Adrenal gland (tissue), 12 donors: Measurements from ENCODE around the gene KCNT1. TPM values are rescaled to one million over a fixed set of nuclear protein-coding genes. Genes with fewer than 3 reads are reported as not detected.

Source experiments
- DNase-seq, 7 donors: peaks; one replicate each; pipeline ENCODE4 v3.0.0-alpha.2; 2019 to 2020
- H3K27ac ChIP-seq, 5 donors: fragments of 200-600 bp; sonication (generic) in 4 of 5; 1 replicate in 3 of 5; 2 replicates in 2 of 5; pipeline versions ENCODE4 v1.5.1 to v1.8.0; 2016 to 2020; ENCODE audit warnings: mild to moderate bottlenecking in 1 of 5
- H3K27me3 ChIP-seq: fragments of 200-600 bp; 2 replicates; pipeline ENCODE4 v1.8.0; 2021
- H3K36me3 ChIP-seq, 2 donors: fragments of 200-600 bp; replicated peaks in 1 of 2; 1 replicate in 1 of 2; 2 replicates in 1 of 2; pipeline versions ENCODE4 v1.5.1 to v1.8.0; 2018 to 2022
- H3K4me1 ChIP-seq, 2 donors: fragments of 200-600 bp; replicated peaks in 1 of 2; 1 replicate in 1 of 2; 2 replicates in 1 of 2; pipeline versions ENCODE4 v1.5.1 to v1.8.0; 2018 to 2021
- H3K4me3 ChIP-seq, 4 donors: fragments of 200-600 bp; sonication (generic) in 3 of 4; one replicate each; pipeline ENCODE4 v1.5.1; 2016 to 2018
- H3K9me3 ChIP-seq, 3 donors: fragments of 200-600 bp; sonication (generic) in 1 of 3; replicated peaks in 1 of 3; 1 replicate in 2 of 3; 2 replicates in 1 of 3; pipeline versions ENCODE4 v1.5.1 to v1.8.0; 2016 to 2021
- CTCF ChIP-seq, 6 experiments: fragments of 450-650 bp in 4 of 6; fragments of 200-600 bp in 2 of 6; sonication (generic) in 1 of 6; IDR thresholded peaks; 1 replicate in 5 of 6; 2 replicates in 1 of 6; pipeline versions ENCODE4 v1.5.1 to v1.8.0; 2016 to 2021; ENCODE audit warnings: antibody characterized with exemption in 6 of 6, mild to moderate bottlenecking in 2 of 6, moderate library complexity in 1 of 6
- POLR2A ChIP-seq, 2 donors: fragments of 450-650 bp; IDR thresholded peaks; one replicate each; pipeline ENCODE4 v1.6.1; 2017; ENCODE audit warnings: antibody characterized with exemption in 2 of 2, mild to moderate bottlenecking in 2 of 2, moderate library complexity in 1 of 2
- WGBS, 4 donors: extraction: QIAGEN DNeasy Blood & Tissue Kit in 2 of 4; methylation state at CpG; one replicate each; pipeline versions ENCODE4 v1.1.5 to v1.1.7; 2013 to 2017; 5-methylcytosine and 5-hydroxymethylcytosine counted together
- intact Hi-C, 2 donors: fragments of 100-400 bp; cut with DNase I; formaldehyde crosslinking; loops; one replicate each; pipeline versions ENCODE4 v1.14.1 to v1.15.0; 2022 to 2023
- polyA plus RNA-seq, 3 donors: library from polyadenylated mRNA; stranded (reverse); fragments of 200-250 nt in 2 of 3; fragments of 350-450 nt in 1 of 3; fragmentation: Illumina TruSeq in 1 of 3; extraction: RNeasy Lipid Tissue Mini Kit (QIAGEN cat#74804) in 1 of 3; gene quantifications; one replicate each; pipeline ENCODE4 v1.2.3, GENCODE V29; 2013 to 2014
- total RNA-seq, 9 donors: library from RNA; depleted of rRNA in 4 of 9; stranded (reverse); fragments of >200 nt in 4 of 9; fragments of 120-200 nt in 1 of 9; fragmentation: NEBNext Ultra II Directional in 1 of 9; extraction: Animal tissue kit (Norgen Biotek cat#: 25700) in 1 of 9; gene quantifications; one replicate each; pipeline versions ENCODE4 v1.1.0 to v1.2.4, GENCODE V29; 2013 to 2023
- donor health status: healthy with polysubstance abuse.
- donor health status: Bipolar disorder and iron deficiency.
- donor health status: DM: yes; HTN: yes; CAD: no.
- donor health status: DM: no; HTN: no; CAD: no.
- donor health status: DM: no; HTN: no; CAD: no.
- donor health status: DM: yes; HTN: yes; CAD: no.

KCNT1 gene
- total and polyA plus RNA-seq, 12 donors, result 0.05 to 2.4 (median 0.24) TPM; not detected in 6

- no peak for DNase-seq
- Histone ChIP-seq H3K27me3 (no peaks in the 10 kb centered on the region), H3K4me1 (no peaks in the 10 kb centered on the region), H3K36me3 (no peaks in the 10 kb centered on the region), H3K27ac (no peak overlapping the region), H3K4me3 (no peak overlapping the region), H3K9me3 (no peaks in the 10 kb centered on the region)
- WGBS, 4 donors, result 82 to 86% (median 85%) methylated on average over 9 to 12 of the region's 12 CpGs
- intact Hi-C loops, result no loop called here
- TF ChIP-seq CTCF (IDR thresholded peaks at IDR 0.05) (no peak), POLR2A (IDR thresholded peaks at IDR 0.05) (no peak)
These were observed 38.1 kb upstream of the KCNT1 start for GRCh38 chr9:135663857-135664256.

GRCh38 chr9:135664266-135664665, 37.7 kb upstream of the KCNT1 start:
- H3K4me1 ChIP-seq, result no peaks in the 10 kb centered on the region
- TF ChIP-seq CTCF (IDR thresholded peaks at IDR 0.05), result no peak
- TF ChIP-seq POLR2A (IDR thresholded peaks at IDR 0.05), result no peak
- no peak overlapping the region for H3K27ac ChIP-seq
- no peaks in the 10 kb centered on the region for H3K27me3 ChIP-seq
- intact Hi-C loops, result no loop called here
- H3K4me3 ChIP-seq, result no peak overlapping the region
- 82 to 89% (median 83%) methylated on average over 7 to 10 of the region's 10 CpGs for WGBS, 4 donors
- DNase-seq, result no peak
- no peaks in the 10 kb centered on the region for H3K9me3 ChIP-seq
- H3K36me3 ChIP-seq, result no peaks in the 10 kb centered on the region

GRCh38 chr9:135664801-135665794, 36.9 kb upstream of the KCNT1 start:
- 71 to 81% (median 74%) methylated on average over 21 to 32 of the region's 32 CpGs for WGBS, 4 donors
- DNase-seq, result no peak
- no peak for TF ChIP-seq POLR2A (IDR thresholded peaks at IDR 0.05)
- TF ChIP-seq CTCF (IDR thresholded peaks at IDR 0.05), result no peak
- Histone ChIP-seq H3K4me3 (no peak overlapping the region), H3K36me3 (no peaks in the 10 kb centered on the region), H3K27ac (no peak overlapping the region), H3K9me3 (no peaks in the 10 kb centered on the region), H3K27me3 (no peaks in the 10 kb centered on the region), H3K4me1 (no peaks in the 10 kb centered on the region)
- intact Hi-C loops, result no loop called here

- no peaks in the 10 kb centered on the region for H3K9me3 ChIP-seq
- H3K36me3 ChIP-seq, result no peaks in the 10 kb centered on the region
- intact Hi-C loops, result no loop called here
- no peak overlapping the region for H3K4me3 ChIP-seq
- WGBS, 4 donors, result 69 to 82% (median 73%) methylated on average over 9 to 12 of the region's 12 CpGs
- no peak for DNase-seq
- H3K27me3 ChIP-seq, result no peaks in the 10 kb centered on the region
- TF ChIP-seq POLR2A (IDR thresholded peaks at IDR 0.05) (no peak), CTCF (IDR thresholded peaks at IDR 0.05) (no peak)
- no peak overlapping the region for H3K27ac ChIP-seq
- H3K4me1 ChIP-seq, result no peaks in the 10 kb centered on the region
These were observed 36.2 kb upstream of the KCNT1 start for GRCh38 chr9:135665795-135666189.
